NB4 (cell line): ENCODE results near the gene LGALS1.

Experiments used
- CTCF ChIP-seq: IDR thresholded peaks from one replicate; pipeline ENCODE4 v1.5.1; 2012; ENCODE audit warnings: low read depth, low read length
- MAX ChIP-seq: IDR thresholded peaks from 2 replicates; pipeline ENCODE4 v1.6.1; 2011; ENCODE audit warnings: low read depth, low read length
- MYC ChIP-seq: IDR thresholded peaks from 2 replicates; pipeline ENCODE4 v1.6.1; 2011; ENCODE audit warnings: low read depth, low read length
- POLR2A ChIP-seq: IDR thresholded peaks from 2 replicates; pipeline ENCODE4 v1.6.1; 2011; ENCODE audit warnings: mild to moderate bottlenecking; ENCODE audit not compliant: insufficient read length; ENCODE audit errors: extremely low read depth

GRCh38 chr22:37701141-37701786 lies 25.8 kb downstream of the LGALS1 start:
- TF ChIP-seq POLR2A (no peak), CTCF (no peak), MAX (peak; percentile 73), MYC (no peak)
